Measurements from ENCODE around the gene HSP90AA1.

GRCh38 chr14:102035914-102036313, 50.9 kb downstream of the HSP90AA1 start:
- no peak for TF ChIP-seq CTCF (IDR thresholded peaks at IDR 0.05)
- TF ChIP-seq POLR2A (IDR thresholded peaks at IDR 0.05) = no peak
